H4 (cell line): ENCODE results near the gene HMCN2. TPM values are rescaled to one million over a fixed set of nuclear protein-coding genes. Genes with fewer than 3 reads are reported as not detected.
"Not testable (repeated sequence)": the region's sequence is repeated elsewhere in the genome, so short reads cannot be mapped to it uniquely, and the experiment has no call there.

Experiments used
- DNase-seq: peaks from one replicate; pipeline ENCODE4 v3.0.0-alpha.2; 2015; ENCODE audit warnings: low spot score
- total RNA-seq: library from RNA; depleted of rRNA; stranded (reverse); fragments of >200 nt; shearing (Covaris generic); gene quantifications from 2 replicates; pipeline ENCODE4 v1.2.3, GENCODE V29; 2014

HMCN2 gene
- total RNA-seq, 1 experiment from 2014 or later: 0.10 TPM

DNA sequence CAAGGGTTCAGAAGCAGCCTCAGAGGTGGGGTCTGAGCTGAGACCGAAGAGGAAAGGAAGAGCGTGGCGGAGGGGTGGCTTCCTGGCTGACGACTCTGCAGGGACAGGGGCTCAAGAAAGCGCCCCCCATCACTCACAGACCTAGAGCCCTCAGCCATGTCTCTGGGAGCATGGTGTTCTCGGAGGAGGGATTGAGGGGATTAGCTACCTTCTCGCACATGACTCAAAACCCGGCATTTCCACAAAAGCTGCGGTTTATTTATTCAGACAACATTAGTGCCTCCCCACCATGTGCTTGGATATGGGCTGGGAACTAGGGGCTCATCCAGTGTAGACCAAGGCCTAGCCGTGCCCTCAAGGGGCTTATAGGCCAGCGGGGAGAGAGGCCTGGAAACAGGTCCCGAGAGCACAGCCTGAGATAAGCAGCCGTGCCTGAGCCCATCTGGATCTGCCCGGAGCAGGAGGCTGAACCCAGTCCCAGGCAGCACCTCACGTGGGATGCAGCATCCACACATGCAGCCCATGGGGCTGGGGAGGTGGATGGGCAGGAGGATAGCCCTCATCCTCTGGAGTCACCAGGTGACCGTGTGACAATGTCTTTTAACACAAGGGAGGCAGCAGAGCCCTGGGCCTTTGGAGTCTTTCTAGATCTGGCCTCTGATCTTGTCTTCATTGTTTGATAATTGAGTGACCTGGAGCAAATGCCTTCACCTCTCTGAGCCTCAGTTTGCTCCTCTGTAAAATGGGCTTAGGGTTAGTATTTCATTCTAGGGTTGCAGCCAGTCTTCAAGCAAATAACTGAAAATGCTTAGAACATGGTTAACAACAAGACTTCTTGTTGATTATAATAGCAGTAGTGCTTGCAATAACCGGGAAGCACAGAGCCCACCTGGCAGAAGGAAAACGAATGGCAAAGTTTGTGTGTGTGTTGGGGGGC, 878 bp upstream of the HMCN2 start:
- no peak for DNase-seq

GRCh38 chr9:130266236-130267098, 907 bp downstream of the HMCN2 start:
- no peak for DNase-seq

- DNase-seq: no peak
These were observed 2.4 kb downstream of the HMCN2 start for GRCh38 chr9:130267930-130268329.

DNA sequence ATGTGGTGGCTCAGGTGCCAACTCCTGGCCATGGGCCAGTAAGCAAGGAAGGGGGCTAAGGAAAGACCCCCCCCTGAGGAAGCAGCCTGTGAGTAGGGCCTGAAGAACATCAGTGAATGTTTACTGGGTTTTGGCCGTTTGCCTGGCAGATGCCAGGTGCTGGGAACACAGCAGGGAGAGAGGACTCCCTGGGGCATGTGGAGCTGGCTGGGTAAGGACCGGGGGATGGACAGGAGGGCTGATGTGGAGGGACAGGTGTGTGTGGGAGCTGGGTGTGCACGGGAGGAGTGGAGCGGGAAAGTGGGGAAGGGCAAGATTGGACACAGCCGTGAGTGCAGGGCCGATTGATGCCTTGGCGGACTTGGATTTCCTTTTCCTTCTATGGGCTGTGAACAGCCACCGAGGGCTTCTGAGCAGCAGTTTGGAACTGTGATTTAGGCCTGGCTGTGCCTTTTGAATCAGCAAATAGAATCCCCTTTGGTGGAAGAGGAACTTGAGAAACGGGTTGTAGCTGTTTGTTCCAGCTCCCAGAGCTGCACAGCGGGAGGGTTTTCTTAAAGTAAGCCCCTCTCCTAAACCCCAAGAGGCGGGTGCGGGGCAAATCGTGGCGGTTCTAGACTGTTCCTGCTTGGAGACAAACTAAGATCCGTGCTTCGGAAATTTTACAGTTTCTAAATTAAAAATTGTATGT, 3.1 kb downstream of the HMCN2 start:
- no peak for DNase-seq

DNA sequence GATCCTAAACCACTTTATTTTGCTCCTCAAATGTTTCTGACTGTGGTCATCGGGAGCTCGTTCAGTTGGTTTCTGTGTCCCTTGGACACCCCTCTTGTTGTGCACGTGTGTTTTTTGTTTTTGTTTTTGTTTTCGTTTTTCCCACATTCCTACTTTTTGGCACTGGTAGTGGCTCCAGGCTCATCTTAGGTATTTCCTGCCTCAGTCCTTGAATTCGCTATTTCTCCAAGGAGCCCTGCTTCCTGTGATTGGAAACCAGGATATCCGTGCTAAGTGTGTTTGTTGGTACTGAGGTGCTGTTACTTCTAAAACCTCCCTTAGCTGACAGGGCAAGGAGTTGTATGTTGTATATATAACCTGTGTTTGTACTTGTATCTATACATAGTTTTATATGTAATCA, 5.9 kb downstream of the HMCN2 start:
- no peak for DNase-seq

GRCh38 chr9:130275156-130275555, 9.6 kb downstream of the HMCN2 start:
- DNase-seq: no peak

DNA sequence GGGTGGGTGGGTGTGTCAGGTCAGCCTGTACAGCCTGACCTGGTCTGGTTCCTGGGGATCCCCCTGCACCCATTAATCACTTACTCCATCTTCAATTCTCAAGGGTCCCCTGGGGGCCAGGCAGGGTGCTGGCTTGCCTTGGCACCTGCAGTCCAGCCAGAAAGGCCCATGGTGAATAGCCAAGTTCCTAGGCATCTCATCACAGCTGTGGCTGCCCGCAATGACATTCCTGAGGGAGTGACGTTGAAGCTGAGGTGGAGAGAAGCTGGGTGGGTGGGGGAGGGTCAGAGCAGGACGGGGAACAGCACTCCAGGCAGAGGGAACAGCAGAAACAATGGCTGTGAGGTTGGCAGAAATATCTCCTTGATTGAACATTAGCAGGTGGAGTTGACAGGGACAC, 10.6 kb downstream of the HMCN2 start:
- DNase-seq: peak; percentile 71

DNA sequence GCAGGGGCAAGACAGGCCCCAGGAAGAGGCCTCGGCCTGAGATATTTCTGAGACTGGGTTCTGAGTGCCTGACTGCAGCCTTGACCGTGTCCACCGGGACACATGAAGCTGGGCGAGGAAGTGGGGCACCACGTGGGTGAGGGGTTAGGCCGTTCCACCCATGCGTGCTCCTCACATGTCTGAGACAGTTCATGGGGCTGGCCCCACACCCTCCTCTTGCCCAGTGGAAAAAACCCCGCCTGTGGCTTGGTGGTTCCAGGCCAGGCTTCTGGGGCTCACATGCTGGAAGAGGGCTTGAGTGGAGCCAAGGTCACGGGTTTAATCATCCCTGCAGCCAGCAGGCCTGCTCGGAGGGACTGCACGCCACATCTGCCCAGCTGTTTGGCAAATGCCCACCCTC, 11.4 kb downstream of the HMCN2 start:
- DNase-seq: no peak

DNA sequence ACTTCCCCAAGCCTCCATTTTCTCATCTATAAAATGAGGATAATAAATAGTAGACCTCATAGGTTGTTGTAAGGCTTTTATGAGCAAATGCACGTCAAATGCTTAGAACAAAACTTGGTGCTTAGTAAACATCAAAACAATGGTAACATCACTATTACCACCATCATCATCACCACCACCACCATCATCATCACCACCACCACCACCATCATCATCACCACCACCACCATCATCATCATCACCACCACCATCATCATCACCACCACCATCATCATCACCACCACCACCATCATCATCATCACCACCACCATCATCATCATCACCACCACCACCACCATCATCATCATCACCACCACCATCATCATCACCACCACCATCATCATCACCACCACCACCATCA, 12.0 kb downstream of the HMCN2 start:
- DNase-seq: not testable (repeated sequence)

DNA sequence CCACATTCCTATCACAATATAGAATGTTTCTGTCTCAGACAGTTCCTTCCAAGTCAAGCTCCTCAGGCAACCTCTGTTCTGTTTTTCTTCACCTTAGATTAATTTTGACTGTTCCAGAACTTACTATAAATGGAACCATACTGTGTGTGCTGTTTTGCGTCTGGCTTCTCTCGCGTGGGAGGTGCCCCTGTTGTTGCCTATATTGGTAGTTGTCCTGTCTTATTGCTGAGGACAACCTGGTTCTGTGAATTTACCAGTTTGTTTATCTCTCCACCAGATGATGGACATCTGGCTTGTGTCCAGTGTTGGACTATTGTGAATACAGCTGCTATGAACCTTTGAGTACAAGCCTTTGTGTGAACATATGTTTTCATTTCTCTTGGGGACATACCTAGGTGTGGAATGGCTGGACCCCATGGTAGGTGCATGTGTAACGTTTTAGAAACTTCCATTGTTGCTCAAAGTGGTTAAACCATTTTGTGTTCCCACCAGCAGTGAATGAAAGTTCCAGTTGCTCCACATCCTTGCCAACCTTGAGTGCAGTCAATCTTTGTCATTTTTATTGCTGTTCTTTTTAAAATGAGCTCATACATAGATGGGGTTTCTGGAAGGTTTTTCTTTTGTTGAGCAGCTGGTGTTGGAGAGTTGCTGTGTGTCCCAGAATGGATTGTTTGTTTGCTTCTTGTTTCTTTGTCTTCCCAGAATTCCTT, 18.1 kb downstream of the HMCN2 start:
- no peak for DNase-seq

- DNase-seq: no peak
These were observed 18.7 kb downstream of the HMCN2 start for GRCh38 chr9:130284249-130284625.

GRCh38 chr9:130284690-130285089, 19.1 kb downstream of the HMCN2 start:
- no peak for DNase-seq

DNA sequence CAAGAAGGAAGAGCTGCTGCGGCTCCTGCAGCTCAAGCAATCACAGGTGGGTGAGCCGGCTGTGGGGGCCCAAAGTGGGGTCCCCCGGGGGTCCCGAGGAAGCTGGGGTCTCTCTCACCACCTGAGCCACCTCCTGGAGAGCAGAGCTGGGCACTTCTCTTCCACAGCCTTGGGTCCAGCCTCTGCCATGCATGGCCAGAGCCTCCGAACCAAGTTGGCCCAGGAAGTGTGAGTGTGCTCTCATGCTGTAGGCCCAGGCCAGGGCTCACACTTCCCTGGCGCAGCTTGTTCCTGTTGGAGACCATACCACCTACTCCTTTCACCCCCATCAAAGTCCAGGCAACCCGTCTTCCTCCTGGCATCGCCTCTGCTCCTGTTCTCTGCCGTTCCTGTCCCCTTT, 19.7 kb downstream of the HMCN2 start:
- no peak for DNase-seq

- no peak for DNase-seq
These were observed 20.7 kb downstream of the HMCN2 start for GRCh38 chr9:130286072-130286770.

DNA sequence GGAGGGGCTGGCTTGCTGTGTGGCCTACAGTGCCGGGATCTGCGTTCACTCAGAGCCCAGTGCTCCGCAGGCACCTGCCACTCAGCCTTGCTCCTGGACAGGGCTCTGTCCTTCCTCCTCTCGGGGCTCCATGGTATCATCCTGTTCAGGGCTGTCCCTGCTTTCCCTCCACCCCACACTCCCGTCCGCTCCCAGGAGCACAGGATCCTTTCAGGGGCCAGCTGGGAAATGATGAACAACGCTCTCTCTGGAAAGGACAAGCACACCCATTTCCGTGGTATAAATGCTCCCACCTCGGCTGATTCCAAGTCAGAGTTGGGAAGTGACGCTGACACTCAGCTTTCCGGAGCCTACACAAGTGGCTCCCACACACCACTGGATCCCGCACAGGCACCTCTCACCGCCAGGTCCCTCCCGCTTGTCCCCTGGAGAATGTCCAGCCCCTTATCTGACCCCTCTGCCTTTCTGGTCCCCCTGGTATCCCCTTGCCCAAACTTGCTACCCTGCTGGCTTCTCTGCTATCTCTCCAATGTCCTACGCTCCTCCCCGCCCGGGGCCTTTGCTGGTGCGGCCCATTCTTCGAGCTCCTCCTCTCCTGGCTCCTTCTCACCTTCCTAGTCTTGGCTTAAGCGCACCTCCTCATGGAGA, 21.3 kb downstream of the HMCN2 start:
- no peak for DNase-seq

DNA sequence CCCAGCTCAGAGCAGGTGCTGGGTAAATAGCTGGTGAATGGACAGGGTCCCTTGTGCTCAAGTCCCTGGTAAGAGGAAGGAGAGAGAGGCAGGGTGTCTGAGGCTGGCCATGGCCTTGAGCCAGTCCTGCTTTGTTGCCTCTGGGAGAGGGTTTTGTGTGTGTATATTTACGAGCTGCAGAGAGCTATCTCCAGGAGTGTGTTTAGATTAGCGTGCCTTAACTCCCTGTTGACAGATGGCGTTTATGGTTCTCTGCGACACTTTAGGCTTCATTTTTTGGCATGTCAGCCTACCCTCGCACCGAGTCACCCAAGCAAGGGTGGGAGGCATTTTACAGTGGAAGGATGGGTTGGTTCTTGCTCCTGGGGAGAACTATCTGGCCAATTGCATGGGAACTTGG, 22.2 kb downstream of the HMCN2 start:
- no peak for DNase-seq

DNA sequence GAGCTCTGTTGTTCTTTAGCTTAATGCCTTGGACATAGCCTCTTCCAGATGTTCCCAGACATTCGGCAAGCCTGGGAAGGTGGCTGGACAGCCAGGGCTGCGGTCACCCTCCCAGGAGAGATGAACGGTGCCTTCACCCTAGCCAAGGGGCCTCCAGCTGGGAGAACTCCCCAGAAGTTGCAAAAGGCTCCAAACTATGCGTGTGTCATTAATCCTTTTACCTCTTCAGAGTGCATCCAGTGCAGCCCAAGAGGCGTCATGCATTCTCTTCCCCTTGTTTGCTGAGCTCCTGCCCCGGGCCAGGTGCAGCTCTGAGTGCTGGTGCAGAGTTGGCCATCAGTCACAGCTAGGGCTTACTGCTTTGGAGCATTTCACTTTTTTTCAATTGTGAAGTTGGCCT, 22.8 kb downstream of the HMCN2 start:
- no peak for DNase-seq

GRCh38 chr9:130288926-130289690, 23.5 kb downstream of the HMCN2 start:
- no peak for DNase-seq

DNA sequence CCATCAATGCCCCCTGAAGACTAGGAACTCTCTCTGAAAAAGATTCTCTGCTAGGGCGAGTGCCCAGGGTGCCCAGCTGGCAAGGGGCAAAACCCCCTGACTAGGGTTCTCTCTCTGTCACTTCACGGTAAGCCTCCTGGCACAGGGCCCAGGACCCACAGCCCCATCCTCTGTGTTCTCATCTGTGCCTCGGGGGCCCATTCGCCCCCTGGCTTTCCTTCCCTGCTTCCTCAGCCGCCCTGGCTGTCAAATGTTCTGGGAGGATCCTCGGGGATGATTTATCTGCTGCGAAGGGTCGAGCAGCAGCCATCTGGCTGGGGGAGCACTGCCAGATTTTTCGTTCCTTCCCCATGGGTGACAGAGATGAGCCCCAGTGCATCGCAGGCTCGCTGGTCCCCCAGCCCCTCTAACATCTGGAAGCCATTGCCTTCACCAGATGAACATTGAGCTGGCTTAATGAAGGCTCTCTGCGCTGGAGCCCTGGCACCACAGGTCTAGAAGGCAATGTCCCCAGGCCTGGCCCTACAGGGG, 24.2 kb downstream of the HMCN2 start:
- DNase-seq: no peak
